Measurements from ENCODE around the gene RACGAP1.
A peak's percentile ranks its signal among the peaks of the same experiment; 100 is the strongest.

Gene RACGAP1

DNA sequence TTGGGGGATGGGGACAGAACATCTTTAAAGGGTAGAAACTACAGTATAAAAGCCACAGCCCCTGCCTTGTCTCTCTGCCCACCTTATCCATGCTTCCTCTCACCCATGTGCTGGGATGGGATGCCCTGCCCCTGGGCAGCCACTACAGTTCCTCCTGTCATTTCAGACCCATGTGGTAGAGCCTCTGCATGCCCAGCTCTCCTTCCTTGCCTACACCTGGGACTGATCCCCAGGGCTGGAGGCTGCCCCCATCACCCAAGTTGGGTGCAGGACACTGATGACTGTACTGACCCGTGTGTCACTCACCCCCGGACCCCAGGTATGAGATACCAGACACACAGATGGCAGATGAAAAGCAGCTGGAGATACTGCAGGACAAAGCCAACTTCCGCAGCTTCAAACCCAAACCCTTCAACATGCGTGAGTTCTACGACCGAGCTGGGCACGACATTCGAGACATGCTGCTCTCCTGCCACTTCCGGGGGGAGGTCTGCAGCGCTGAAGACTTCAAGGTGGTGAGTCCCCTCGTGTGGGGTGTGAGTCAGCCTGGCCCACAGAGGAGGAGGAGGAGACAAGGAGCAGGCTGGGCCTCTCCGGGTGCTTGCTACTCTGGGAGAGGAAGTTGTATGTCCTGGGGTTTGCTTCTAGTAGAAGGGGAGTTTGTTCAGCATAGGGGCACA, 34.3 kb upstream of the RACGAP1 start:
- Mint-ChIP-seq H3K36me3 (ENCODE audit: low read depth) (no peaks in the 10 kb centered on the region), H3K4me1 (ENCODE audit: low read depth) (peaks cover 33% of the 10 kb centered on the region), H3K4me3 (peak overlapping the region; percentile 38), H3K27ac (peak overlapping the region; percentile 32), H3K9me3 (no peaks in the 10 kb centered on the region), H3K27me3 (ENCODE audit: low read depth) (peaks cover 43% of the 10 kb centered on the region)

DNA sequence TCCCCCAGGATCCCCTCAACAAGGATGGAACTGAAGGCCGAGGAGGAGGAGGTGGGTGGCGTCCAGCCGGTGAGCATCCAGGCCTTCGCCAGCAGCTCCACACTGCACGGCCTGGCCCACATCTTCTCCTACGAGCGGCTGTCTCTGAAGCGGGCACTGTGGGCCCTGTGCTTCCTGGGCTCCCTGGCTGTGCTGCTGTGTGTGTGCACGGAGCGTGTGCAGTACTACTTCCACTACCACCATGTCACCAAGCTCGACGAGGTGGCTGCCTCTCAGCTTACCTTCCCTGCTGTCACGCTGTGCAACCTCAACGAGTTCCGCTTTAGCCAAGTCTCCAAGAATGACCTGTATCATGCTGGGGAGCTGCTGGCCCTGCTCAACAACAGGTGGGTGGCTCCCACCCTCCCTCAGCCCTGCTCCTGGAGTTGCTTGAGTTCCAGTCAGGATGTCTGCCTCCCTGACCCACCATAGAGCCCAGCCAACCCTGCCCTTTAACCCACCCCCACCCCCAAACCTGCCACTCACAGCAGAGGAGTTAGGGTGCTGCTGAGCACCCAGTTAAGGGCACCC, 33.5 kb upstream of the RACGAP1 start:
- H3K4me1 Mint-ChIP-seq (ENCODE audit: low read depth), result peaks cover 33% of the 10 kb centered on the region
- no peak overlapping the region for H3K27ac Mint-ChIP-seq
- peak overlapping the region; percentile 30 for H3K4me3 Mint-ChIP-seq
- H3K9me3 Mint-ChIP-seq, result no peaks in the 10 kb centered on the region
- peaks cover 46% of the 10 kb centered on the region for H3K27me3 Mint-ChIP-seq (ENCODE audit: low read depth)
- no peaks in the 10 kb centered on the region for H3K36me3 Mint-ChIP-seq (ENCODE audit: low read depth)

DNA sequence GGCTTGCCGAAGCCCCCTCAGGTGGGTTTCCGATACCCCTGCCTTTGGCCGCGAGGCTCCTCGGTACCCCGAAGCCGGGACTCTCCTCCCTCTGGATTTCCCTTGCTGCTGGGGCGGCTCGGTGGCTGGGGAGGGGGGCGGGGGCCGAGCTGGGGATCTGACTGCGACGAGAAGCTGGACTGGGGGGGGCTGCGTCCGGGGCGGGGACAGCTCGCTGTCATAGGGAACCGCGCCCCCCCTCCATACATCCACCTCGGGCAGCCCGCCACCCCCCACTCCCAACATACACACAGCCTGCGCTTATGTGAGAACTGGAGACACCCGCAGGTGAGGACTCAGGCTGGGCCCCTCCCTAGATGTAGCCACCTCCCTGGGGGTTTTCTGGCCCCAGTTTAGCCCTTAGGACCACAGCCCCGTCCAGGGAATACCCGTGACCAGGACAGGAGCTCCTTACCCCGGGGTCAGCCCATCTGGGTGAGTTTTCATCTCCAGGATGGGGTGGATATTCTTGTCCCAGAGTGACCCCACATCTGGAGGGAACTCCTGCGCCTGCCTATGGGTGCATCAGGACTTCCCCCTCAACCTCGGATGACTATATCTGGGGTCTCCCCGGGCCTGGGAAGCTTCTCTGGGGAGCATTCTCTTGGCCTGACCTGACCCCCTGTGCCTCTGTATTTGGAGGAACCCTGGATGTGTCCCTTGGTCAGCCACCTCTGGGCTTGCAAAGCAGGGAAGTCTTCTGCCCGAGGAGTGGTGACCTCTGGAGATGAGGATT, 32.8 kb upstream of the RACGAP1 start:
- no peaks in the 10 kb centered on the region for H3K36me3 Mint-ChIP-seq (ENCODE audit: low read depth)
- peak overlapping the region; percentile 26 for H3K4me3 Mint-ChIP-seq
- H3K27me3 Mint-ChIP-seq (ENCODE audit: low read depth), result peaks cover 50% of the 10 kb centered on the region
- no peaks in the 10 kb centered on the region for H3K9me3 Mint-ChIP-seq
- H3K27ac Mint-ChIP-seq, result no peak overlapping the region
- H3K4me1 Mint-ChIP-seq (ENCODE audit: low read depth), result peaks cover 33% of the 10 kb centered on the region

GRCh38 chr12:50057000-50057841, 31.9 kb upstream of the RACGAP1 start, which contains the start of gene ASIC1:
Gene ASIC1 (plus strand): TSS chr12:50057596. CDS start chr12:50058767, 1,171 bp downstream.
- Mint-ChIP-seq H3K4me1 (ENCODE audit: low read depth) (peaks cover 33% of the 10 kb centered on the region), H3K4me3 (peak within 1 kb of the TSS; percentile 90), H3K27ac (peak within 1 kb of the TSS; percentile 18), H3K9me3 (no peaks in the 10 kb centered on the region), H3K36me3 (ENCODE audit: low read depth) (no peaks in the 10 kb centered on the region), H3K27me3 (ENCODE audit: low read depth) (peaks cover 56% of the 10 kb centered on the region)

DNA sequence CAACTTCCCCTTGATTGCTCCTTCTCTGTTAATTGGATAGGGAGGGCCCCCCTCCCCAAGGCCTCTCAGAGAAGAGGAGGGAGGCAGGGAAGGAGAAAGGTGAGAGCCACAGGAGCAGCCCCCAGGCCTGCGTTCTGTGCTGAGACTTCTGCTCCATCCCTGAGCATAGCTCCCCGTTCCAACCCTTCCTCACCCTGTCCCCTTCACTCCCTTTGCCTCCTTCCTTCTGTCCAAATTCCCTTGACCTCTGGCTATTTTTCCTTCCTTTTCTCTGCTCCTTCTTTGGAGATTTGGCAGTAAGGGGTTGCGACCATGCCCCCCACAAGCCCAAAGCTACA, 31.3 kb upstream of the RACGAP1 start:
- peak overlapping the region; percentile 90 for H3K4me3 Mint-ChIP-seq
- H3K9me3 Mint-ChIP-seq, result no peaks in the 10 kb centered on the region
- H3K4me1 Mint-ChIP-seq (ENCODE audit: low read depth), result peaks cover 32% of the 10 kb centered on the region
- no peak overlapping the region for H3K27ac Mint-ChIP-seq
- peaks cover 59% of the 10 kb centered on the region for H3K27me3 Mint-ChIP-seq (ENCODE audit: low read depth)
- no peaks in the 10 kb centered on the region for H3K36me3 Mint-ChIP-seq (ENCODE audit: low read depth)

DNA sequence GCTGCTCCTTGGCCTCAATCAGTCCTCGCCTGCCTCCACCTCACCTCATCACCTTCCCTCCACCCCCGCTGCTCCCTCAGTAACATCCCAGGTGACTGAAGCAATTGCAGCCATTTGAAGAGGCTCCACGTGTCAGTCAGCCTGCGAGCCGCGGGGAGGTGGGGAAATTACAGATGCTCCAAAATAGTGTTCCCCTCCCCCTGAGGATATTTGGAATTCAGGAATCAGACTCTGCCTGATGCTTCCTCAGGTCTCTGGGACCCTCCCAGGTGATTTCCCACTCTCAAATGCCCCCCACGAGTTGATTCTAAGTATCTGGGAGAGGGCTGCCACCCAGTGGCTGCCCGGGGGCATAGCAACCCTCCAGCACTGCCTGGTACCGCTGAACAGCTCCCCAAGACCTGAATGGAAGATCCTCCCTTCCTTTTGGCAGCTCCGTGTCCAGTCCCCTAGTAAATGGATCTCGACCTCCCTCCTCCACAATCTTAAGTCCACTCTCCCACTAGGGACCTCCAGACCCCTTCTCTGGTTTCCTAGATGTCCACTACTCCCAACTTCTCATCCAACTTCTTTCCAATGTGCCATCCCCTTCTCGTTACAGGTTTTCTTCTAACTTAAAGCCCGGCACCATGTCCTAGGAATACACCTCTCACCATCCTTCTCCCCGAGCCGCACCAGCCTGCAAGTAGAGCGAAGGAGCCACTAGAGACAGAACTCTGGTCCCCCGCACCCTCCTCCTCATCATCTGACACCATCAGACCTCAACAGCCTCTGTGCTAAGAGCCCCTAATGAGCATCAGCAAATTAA, 30.7 kb upstream of the RACGAP1 start:
- Mint-ChIP-seq H3K36me3 (ENCODE audit: low read depth) (no peaks in the 10 kb centered on the region), H3K9me3 (no peaks in the 10 kb centered on the region), H3K27me3 (ENCODE audit: low read depth) (peaks cover 65% of the 10 kb centered on the region), H3K4me1 (ENCODE audit: low read depth) (peaks cover 30% of the 10 kb centered on the region), H3K27ac (peak overlapping the region; percentile 12), H3K4me3 (peak overlapping the region; percentile 90)

DNA sequence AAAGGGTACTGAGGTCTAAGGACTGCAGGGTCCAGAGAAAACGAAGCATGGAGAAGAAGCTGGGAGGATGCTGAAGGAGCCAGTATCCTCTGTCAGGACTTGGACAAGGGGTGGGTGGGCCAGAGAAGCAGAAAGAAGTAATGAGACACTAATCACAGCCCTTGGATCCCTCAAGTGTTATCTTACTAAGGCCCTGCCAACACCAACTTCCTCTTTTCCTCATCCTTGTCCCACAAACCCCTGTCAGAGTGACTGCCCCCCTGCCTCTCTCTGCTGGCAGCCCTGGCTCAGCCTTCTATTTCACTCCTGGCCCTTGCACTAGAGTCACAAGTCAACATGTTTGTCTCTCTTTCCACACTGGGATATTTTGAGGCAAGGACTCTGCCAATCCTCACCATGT, 28.3 kb upstream of the RACGAP1 start:
- no peaks in the 10 kb centered on the region for H3K9me3 Mint-ChIP-seq
- no peaks in the 10 kb centered on the region for H3K36me3 Mint-ChIP-seq (ENCODE audit: low read depth)
- H3K4me1 Mint-ChIP-seq (ENCODE audit: low read depth), result peaks cover 17% of the 10 kb centered on the region
- H3K27me3 Mint-ChIP-seq (ENCODE audit: low read depth), result peaks cover 72% of the 10 kb centered on the region
- no peak overlapping the region for H3K4me3 Mint-ChIP-seq
- no peak overlapping the region for H3K27ac Mint-ChIP-seq

GRCh38 chr12:50052964-50053363, 27.7 kb upstream of the RACGAP1 start:
- Mint-ChIP-seq H3K9me3 (no peaks in the 10 kb centered on the region), H3K27me3 (ENCODE audit: low read depth) (peaks cover 72% of the 10 kb centered on the region), H3K4me3 (no peak overlapping the region), H3K36me3 (ENCODE audit: low read depth) (no peaks in the 10 kb centered on the region), H3K27ac (no peak overlapping the region), H3K4me1 (ENCODE audit: low read depth) (peaks cover 17% of the 10 kb centered on the region)

GRCh38 chr12:50052544-50052943, 27.2 kb upstream of the RACGAP1 start:
- no peak overlapping the region for H3K27ac Mint-ChIP-seq
- no peaks in the 10 kb centered on the region for H3K36me3 Mint-ChIP-seq (ENCODE audit: low read depth)
- no peaks in the 10 kb centered on the region for H3K9me3 Mint-ChIP-seq
- peaks cover 75% of the 10 kb centered on the region for H3K27me3 Mint-ChIP-seq (ENCODE audit: low read depth)
- peaks cover 17% of the 10 kb centered on the region for H3K4me1 Mint-ChIP-seq (ENCODE audit: low read depth)
- no peak overlapping the region for H3K4me3 Mint-ChIP-seq

GRCh38 chr12:50051101-50051806, 26.0 kb upstream of the RACGAP1 start:
- Mint-ChIP-seq H3K9me3 (no peaks in the 10 kb centered on the region), H3K27me3 (ENCODE audit: low read depth) (peaks cover 73% of the 10 kb centered on the region), H3K4me1 (ENCODE audit: low read depth) (peaks cover 10% of the 10 kb centered on the region), H3K36me3 (ENCODE audit: low read depth) (no peaks in the 10 kb centered on the region), H3K4me3 (no peak overlapping the region), H3K27ac (no peak overlapping the region)

DNA sequence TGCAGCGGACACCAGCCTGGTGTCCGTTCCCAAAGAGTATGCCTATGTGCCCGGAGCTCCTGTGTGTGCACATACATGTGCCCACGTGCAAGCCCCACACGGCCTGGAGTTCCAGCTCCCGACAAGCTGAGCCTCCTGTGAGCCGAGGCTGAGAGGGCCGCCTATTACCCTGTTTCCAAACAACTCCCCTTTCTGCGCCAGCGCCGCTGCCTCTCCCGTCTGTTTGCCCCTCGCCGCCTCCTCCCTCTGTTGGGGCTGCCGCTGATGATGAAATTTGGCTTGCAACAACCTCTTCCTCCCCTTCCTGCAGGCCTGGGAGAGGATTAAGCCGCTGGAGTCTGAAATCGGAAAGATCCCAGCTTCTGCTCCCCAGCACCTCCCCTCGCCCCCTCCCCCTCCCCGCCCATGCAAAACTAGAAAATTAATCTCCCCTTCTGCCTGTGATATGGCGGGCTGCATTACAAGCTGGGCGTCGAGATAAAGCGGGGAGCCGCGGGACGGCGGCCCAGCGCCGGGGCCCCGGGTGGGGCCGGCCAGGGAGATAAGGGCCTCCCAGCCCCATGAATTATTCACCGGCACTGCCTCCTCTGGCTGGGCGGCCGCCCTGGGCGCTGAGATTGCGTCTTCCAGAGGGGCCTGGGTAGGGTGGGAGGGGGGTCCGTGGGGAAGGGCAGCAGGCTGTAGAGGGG, 25.3 kb upstream of the RACGAP1 start:
- peaks cover 66% of the 10 kb centered on the region for H3K27me3 Mint-ChIP-seq (ENCODE audit: low read depth)
- peaks cover 3% of the 10 kb centered on the region for H3K4me1 Mint-ChIP-seq (ENCODE audit: low read depth)
- H3K4me3 Mint-ChIP-seq, result no peak overlapping the region
- no peaks in the 10 kb centered on the region for H3K36me3 Mint-ChIP-seq (ENCODE audit: low read depth)
- H3K9me3 Mint-ChIP-seq, result no peaks in the 10 kb centered on the region
- no peak overlapping the region for H3K27ac Mint-ChIP-seq

DNA sequence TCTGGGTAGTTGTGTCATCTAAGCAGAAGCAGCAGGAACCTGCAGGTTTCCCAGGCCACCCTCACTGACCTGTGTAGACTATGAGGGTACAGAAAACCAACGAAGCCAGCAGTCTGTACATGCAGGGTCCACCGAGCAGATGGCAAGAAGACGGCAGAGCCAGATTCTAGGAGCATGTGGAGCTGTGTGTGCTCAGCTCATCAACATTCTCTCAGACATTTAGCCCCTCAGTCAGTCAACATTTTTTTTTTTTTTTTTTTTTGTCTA, 24.8 kb upstream of the RACGAP1 start:
- H3K27me3 Mint-ChIP-seq (ENCODE audit: low read depth), result peaks cover 65% of the 10 kb centered on the region
- peaks cover 3% of the 10 kb centered on the region for H3K4me1 Mint-ChIP-seq (ENCODE audit: low read depth)
- no peaks in the 10 kb centered on the region for H3K9me3 Mint-ChIP-seq
- H3K36me3 Mint-ChIP-seq (ENCODE audit: low read depth), result no peaks in the 10 kb centered on the region
- H3K27ac Mint-ChIP-seq, result no peak overlapping the region
- H3K4me3 Mint-ChIP-seq, result no peak overlapping the region

All from T-helper 1 cell treated with Interleukin-12 subunit alpha and Interleukin-12 subunit beta and Interleukin-4 antibody, amounts not matched to agents 30 μg/mL and 1 μg/mL, for 36 hours (primary cell).